Measurements from ENCODE around the gene EMC9.

GRCh38 chr14:24159777-24160498, 18.5 kb upstream of the EMC9 start:
- no peak for TF ChIP-seq CTCF (IDR thresholded peaks at IDR 0.05; ENCODE audit: low read length)
- TF ChIP-seq EZH2 (optimal IDR thresholded peaks at IDR 0.05; ENCODE audit: low read depth, low read length) = no peak
